K562 (cell line): ENCODE data around the gene ACOT13. TPM values are rescaled to one million over a fixed set of nuclear protein-coding genes. Genes with fewer than 3 reads are reported as not detected.

ENCODE experiments used
- ATF7 ChIP-seq: fragments of 450-650 bp; IDR thresholded peaks from 2 replicates; pipeline ENCODE4 v1.7.1; 2014; ENCODE audit warnings: mild to moderate bottlenecking, moderate library complexity
- CAMTA2 ChIP-seq: fragments of 250-450 bp; sonication (Bioruptor Pico); conservative IDR thresholded peaks from 2 replicates; pipeline ENCODE4 v1.5.1; 2022
- CTBP1 ChIP-seq: fragments of 450-650 bp; IDR thresholded peaks from 2 replicates; pipeline ENCODE4 v1.6.1; 2016; ENCODE audit warnings: borderline replicate concordance
- EP400 ChIP-seq: fragments of 450-650 bp; IDR thresholded peaks from 2 replicates; pipeline ENCODE4 v1.6.1; 2017; ENCODE audit warnings: antibody characterized with exemption, mild to moderate bottlenecking, moderate library complexity
- ERF ChIP-seq: fragments of 450-650 bp; formaldehyde crosslinking; IDR thresholded peaks from 2 replicates; pipeline ENCODE4 v1.4.0; 2020; ENCODE audit warnings: mild to moderate bottlenecking, mixed read lengths
- ETV1 ChIP-seq: fragments of 450-650 bp; conservative IDR thresholded peaks from 2 replicates; pipeline ENCODE4 v1.6.1; 2016; ENCODE audit warnings: missing genetic modification characterization, control low read depth, low read depth, missing compliant biosample characterization
- FOSL1 ChIP-seq: fragments of 200-800 bp; sonication (Bioruptor generic); conservative IDR thresholded peaks from 2 replicates; pipeline ENCODE4 v1.6.1; 2016; ENCODE audit warnings: missing genetic modification characterization, missing compliant biosample characterization
- GTF2F1 ChIP-seq: IDR thresholded peaks from 2 replicates; pipeline ENCODE4 v1.6.1; 2011; ENCODE audit warnings: low read depth, low read length, improper control_type of control experiment
- HDAC1 ChIP-seq, 2 experiments: fragments of 450-650 bp; IDR thresholded peaks; 2 replicates each; pipeline ENCODE4 v1.6.1; 2016 to 2017; ENCODE audit warnings: inconsistent platforms in 1 of 2, mild to moderate bottlenecking in 1 of 2, moderate library complexity in 1 of 2
- HDAC8 ChIP-seq: fragments of 450-650 bp; IDR thresholded peaks from 2 replicates; pipeline ENCODE4 v1.6.1; 2016; ENCODE audit warnings: mild to moderate bottlenecking, missing genetic modification characterization, moderate library complexity, missing compliant biosample characterization
- IFI16 ChIP-seq: fragments of 250-450 bp; sonication (Bioruptor Pico); IDR thresholded peaks from 2 replicates; pipeline ENCODE4 v2.1.2; 2022; ENCODE audit warnings: mild to moderate bottlenecking, inconsistent platforms
- MEIS2 ChIP-seq: fragments of 450-650 bp; IDR thresholded peaks from 2 replicates; pipeline ENCODE4 v1.6.1; 2014; ENCODE audit warnings: mild to moderate bottlenecking; ENCODE audit not compliant: partially characterized antibody
- MYC ChIP-seq, 2 experiments: fragments of 250-450 bp in 1 of 2; sonication (Bioruptor Pico) in 1 of 2; IDR thresholded peaks; 2 replicates each; pipeline versions ENCODE4 v1.5.1 to v1.6.1; 2012 to 2021; ENCODE audit warnings: low read depth in 2 of 2, borderline replicate concordance in 1 of 2, improper control_type of control experiment in 1 of 2, low read length in 1 of 2, mild to moderate bottlenecking in 1 of 2, moderate library complexity in 1 of 2
- NFE2 ChIP-seq: IDR thresholded peaks from 2 replicates; pipeline ENCODE4 v1.6.1; 2014; ENCODE audit warnings: antibody characterized with exemption, low read depth
- SMARCA5 ChIP-seq: fragments of 450-650 bp; IDR thresholded peaks from 2 replicates; pipeline ENCODE4 v1.6.1; 2016
- TEAD1 ChIP-seq, 2 experiments: fragments of 450-650 bp in 1 of 2; sonication (generic) in 1 of 2; formaldehyde crosslinking; IDR thresholded peaks; 2 replicates each; pipeline versions ENCODE4 v1.4.0 to v1.8.0; 2020 to 2022; ENCODE audit warnings: mild to moderate bottlenecking in 2 of 2, missing genetic modification reagents in 1 of 2
- ZNF57 ChIP-seq: fragments of 450-650 bp; formaldehyde crosslinking; IDR thresholded peaks from 2 replicates; pipeline ENCODE4 v1.4.0; 2020; ENCODE audit warnings: mild to moderate bottlenecking, moderate library complexity
- polyA plus RNA-seq, 8 experiments: library from polyadenylated mRNA; depleted of rRNA in 4 of 8; stranded (reverse) in 5 of 8; unstranded in 3 of 8; fragments of >200 nt; fragmentation: Nextera tagmentation in 2 of 8; fragmentation: Illumina TruSeq in 1 of 8; extraction: Ambion mirVana in 2 of 8; extraction: Trizol in 1 of 8; gene quantifications; 2 replicates each; pipeline versions ENCODE4 v1.2.1 to v1.2.3, GENCODE V29; 2011 to 2014; ENCODE audit warnings: inconsistent platforms in 1 of 8, missing spikeins in 1 of 8
- total RNA-seq, 7 experiments: library from RNA; depleted of rRNA in 6 of 7; stranded (reverse); fragments of >200 nt in 6 of 7; fragmentation: Illumina TruSeq in 2 of 7; extraction: Trizol in 2 of 7; gene quantifications; 2 replicates each; pipeline versions ENCODE4 v1.2.1 to v1.2.3, GENCODE V29; 2011 to 2021; ENCODE audit warnings: low replicate concordance in 1 of 7
- TF ChIP-seq, protein P1 (sequence below), 2 experiments: fragments of 450-650 bp; IDR thresholded peaks; 2 replicates each; pipeline ENCODE4 v1.6.1; 2016
- TF ChIP-seq, protein P2 (sequence below): fragments of 450-650 bp; formaldehyde crosslinking; IDR thresholded peaks from 2 replicates; pipeline ENCODE4 v1.4.0; 2020; ENCODE audit warnings: mild to moderate bottlenecking, mixed read lengths
- TF ChIP-seq, protein P3 (sequence below), 2 experiments: fragments of 450-650 bp; conservative IDR thresholded peaks; 2 replicates each; pipeline ENCODE4 v1.6.1; 2017; ENCODE audit warnings: mild to moderate bottlenecking in 2 of 2, moderate library complexity in 2 of 2
- TF ChIP-seq, protein P4 (sequence below): fragments of 250-450 bp; sonication (Bioruptor Pico); IDR thresholded peaks from 2 replicates; pipeline ENCODE4 v1.8.0; 2021; ENCODE audit warnings: mild to moderate bottlenecking, moderate library complexity

Gene ACOT13
- total and polyA plus RNA-seq, 9 of the 15 experiments (the other 6 are each of a cell fraction or from before 2014, with no cell fraction given): 14.1 to 129 (median 65.7) TPM

DNA sequence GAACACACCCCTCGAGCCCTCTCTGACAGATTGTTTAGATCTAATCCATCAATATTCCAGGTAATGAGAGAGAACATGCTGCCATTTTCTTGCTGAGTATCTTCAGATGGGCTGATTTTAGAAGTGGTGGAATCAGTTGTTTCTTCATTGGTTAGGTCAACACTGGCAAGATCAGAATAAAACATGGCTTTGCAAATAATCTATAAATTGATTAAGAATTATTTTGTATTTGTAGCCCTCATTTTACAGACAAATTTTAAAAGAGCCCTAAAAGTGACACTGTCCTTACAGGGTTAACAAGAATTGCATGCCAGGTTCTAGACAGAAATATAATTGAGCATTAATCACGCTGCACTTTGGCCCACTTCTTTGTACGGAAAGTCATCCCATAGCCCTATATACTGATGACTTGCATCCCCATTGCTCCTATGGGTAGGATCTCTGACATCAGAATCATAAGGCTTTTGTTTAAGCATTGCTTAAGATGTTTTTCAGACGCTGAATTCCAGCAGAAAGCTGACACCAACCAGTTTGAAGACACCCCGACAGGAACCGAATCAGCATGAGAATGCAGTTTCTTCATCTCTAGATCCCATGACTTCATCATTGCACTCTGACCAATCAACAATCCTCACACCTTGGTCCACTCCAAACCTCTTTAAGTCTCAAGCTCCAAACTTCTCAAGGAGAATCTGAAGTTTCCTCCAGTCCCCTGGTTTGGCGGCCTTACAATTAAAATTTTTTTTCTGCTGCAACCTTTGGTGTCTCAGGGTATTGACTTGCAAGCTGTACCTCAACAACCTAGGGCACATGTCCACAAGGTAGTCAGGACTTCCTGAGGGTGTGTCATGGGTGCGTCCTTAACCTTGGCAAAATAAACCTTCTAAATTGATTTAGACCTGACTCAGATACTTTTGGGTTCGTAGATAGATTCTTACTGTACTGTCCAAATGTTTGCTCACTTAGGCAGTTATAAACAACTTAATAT is 8.0 kb upstream of the ACOT13 start (continued):
- TF ChIP-seq, protein P1, sequence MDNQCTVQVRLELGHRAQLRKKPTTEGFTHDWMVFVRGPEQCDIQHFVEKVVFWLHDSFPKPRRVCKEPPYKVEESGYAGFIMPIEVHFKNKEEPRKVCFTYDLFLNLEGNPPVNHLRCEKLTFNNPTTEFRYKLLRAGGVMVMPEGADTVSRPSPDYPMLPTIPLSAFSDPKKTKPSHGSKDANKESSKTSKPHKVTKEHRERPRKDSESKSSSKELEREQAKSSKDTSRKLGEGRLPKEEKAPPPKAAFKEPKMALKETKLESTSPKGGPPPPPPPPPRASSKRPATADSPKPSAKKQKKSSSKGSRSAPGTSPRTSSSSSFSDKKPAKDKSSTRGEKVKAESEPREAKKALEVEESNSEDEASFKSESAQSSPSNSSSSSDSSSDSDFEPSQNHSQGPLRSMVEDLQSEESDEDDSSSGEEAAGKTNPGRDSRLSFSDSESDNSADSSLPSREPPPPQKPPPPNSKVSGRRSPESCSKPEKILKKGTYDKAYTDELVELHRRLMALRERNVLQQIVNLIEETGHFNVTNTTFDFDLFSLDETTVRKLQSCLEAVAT (IDR thresholded peaks at IDR 0.05): peak in 1 of 2 experiments; percentile 87; a peak in 3 of 4 replicates
- TF ChIP-seq ZNF57 (CRISPR knock-in tag): no peak
- TF ChIP-seq TEAD1 (CRISPR knock-in tag; IDR thresholded peaks at IDR 0.05): 0 out of 4 replicates have a peak, but pooled peaks of 1 of the 2 experiments have one; percentile 6
- TF ChIP-seq, protein P2, sequence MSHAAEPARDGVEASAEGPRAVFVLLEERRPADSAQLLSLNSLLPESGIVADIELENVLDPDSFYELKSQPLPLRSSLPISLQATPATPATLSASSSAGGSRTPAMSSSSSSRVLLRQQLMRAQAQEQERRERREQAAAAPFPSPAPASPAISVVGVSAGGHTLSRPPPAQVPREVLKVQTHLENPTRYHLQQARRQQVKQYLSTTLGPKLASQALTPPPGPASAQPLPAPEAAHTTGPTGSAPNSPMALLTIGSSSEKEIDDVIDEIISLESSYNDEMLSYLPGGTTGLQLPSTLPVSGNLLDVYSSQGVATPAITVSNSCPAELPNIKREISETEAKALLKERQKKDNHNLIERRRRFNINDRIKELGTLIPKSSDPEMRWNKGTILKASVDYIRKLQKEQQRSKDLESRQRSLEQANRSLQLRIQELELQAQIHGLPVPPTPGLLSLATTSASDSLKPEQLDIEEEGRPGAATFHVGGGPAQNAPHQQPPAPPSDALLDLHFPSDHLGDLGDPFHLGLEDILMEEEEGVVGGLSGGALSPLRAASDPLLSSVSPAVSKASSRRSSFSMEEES (CRISPR knock-in tag): 0 out of 2 replicates have a peak, but pooled peaks have one; percentile 11
- TF ChIP-seq, protein P3, sequence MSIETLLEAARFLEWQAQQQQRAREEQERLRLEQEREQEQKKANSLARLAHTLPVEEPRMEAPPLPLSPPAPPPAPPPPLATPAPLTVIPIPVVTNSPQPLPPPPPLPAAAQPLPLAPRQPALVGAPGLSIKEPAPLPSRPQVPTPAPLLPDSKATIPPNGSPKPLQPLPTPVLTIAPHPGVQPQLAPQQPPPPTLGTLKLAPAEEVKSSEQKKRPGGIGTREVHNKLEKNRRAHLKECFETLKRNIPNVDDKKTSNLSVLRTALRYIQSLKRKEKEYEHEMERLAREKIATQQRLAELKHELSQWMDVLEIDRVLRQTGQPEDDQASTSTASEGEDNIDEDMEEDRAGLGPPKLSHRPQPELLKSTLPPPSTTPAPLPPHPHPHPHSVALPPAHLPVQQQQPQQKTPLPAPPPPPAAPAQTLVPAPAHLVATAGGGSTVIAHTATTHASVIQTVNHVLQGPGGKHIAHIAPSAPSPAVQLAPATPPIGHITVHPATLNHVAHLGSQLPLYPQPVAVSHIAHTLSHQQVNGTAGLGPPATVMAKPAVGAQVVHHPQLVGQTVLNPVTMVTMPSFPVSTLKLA (conservative IDR thresholded peaks at IDR 0.05): peak; percentile 33; a peak in 2 of 4 replicates
- peak; percentile 62; the same call in 1 of the 2 replicates for TF ChIP-seq ETV1 (tag)
- TF ChIP-seq MYC (IDR thresholded peaks at IDR 0.05; ENCODE audit: low read depth, low read length): 0 out of 2 replicates have a peak, but pooled peaks have one; percentile 6
- TF ChIP-seq MYC (CRISPR knock-in tag; IDR thresholded peaks at IDR 0.05; ENCODE audit: borderline replicate concordance, low read depth): no peak
- TF ChIP-seq, protein P4, sequence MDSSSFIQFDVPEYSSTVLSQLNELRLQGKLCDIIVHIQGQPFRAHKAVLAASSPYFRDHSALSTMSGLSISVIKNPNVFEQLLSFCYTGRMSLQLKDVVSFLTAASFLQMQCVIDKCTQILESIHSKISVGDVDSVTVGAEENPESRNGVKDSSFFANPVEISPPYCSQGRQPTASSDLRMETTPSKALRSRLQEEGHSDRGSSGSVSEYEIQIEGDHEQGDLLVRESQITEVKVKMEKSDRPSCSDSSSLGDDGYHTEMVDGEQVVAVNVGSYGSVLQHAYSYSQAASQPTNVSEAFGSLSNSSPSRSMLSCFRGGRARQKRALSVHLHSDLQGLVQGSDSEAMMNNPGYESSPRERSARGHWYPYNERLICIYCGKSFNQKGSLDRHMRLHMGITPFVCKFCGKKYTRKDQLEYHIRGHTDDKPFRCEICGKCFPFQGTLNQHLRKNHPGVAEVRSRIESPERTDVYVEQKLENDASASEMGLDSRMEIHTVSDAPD (CRISPR knock-in tag): no peak
- no peak for TF ChIP-seq SMARCA5
- TF ChIP-seq CAMTA2 (CRISPR knock-in tag): no peak
- TF ChIP-seq EP400: peak; percentile 25; the same call in 1 of the 2 replicates
- TF ChIP-seq CTBP1: peak; percentile 79
- peak; percentile 89 for TF ChIP-seq NFE2
- peak; percentile 93 for TF ChIP-seq ATF7
- peak; percentile 62 for TF ChIP-seq MEIS2
- TF ChIP-seq GTF2F1: no peak
- 0 out of 2 replicates have a peak, but pooled peaks have one; percentile 21 for TF ChIP-seq FOSL1 (tag)
- no peak for TF ChIP-seq IFI16 (CRISPR knock-in tag)
- TF ChIP-seq ERF: no peak
- 0 out of 4 replicates have a peak, but pooled peaks of 1 of the 2 experiments have one; percentile 34 for TF ChIP-seq HDAC1 (IDR thresholded peaks at IDR 0.05)
- 0 out of 2 replicates have a peak, but pooled peaks have one; percentile 38 for TF ChIP-seq HDAC8
